Measurements from ENCODE around the gene UBE2E3. TPM values are rescaled to one million over a fixed set of nuclear protein-coding genes. Genes with fewer than 3 reads are reported as not detected.
A peak's percentile ranks its signal among the peaks of the same experiment; 100 is the strongest.

The UBE2E3 gene
- total RNA-seq, 1 donor from 2014 or later: 237 TPM

- Mint-ChIP-seq H3K4me3 (ENCODE audit: unreplicated experiment) (peak overlapping the region; percentile 98), H3K9me3 (ENCODE audit: unreplicated experiment) (no peaks in the 10 kb centered on the region), H3K36me3 (ENCODE audit: low read depth, unreplicated experiment) (peaks cover 8% of the 10 kb centered on the region), H3K4me1 (ENCODE audit: unreplicated experiment) (peaks cover 48% of the 10 kb centered on the region), H3K27me3 (ENCODE audit: unreplicated experiment) (peaks cover 12% of the 10 kb centered on the region), H3K27ac (ENCODE audit: unreplicated experiment) (peak overlapping the region; percentile 97)
- no peak for TF ChIP-seq CTCF (IDR thresholded peaks at IDR 0.05; ENCODE audit: unreplicated experiment)
- DNase-seq (ENCODE audit: low spot score): no peak
Measured at GRCh38 chr2:180980943-180981911, 822 bp downstream of the UBE2E3 start.

- TF ChIP-seq CTCF (IDR thresholded peaks at IDR 0.05; ENCODE audit: unreplicated experiment): no peak
- Mint-ChIP-seq H3K27me3 (ENCODE audit: unreplicated experiment) (peaks cover 12% of the 10 kb centered on the region), H3K9me3 (ENCODE audit: unreplicated experiment) (no peaks in the 10 kb centered on the region), H3K27ac (ENCODE audit: unreplicated experiment) (peak overlapping the region; percentile 67), H3K4me1 (ENCODE audit: unreplicated experiment) (peaks cover 56% of the 10 kb centered on the region), H3K4me3 (ENCODE audit: unreplicated experiment) (peak overlapping the region; percentile 98), H3K36me3 (ENCODE audit: low read depth, unreplicated experiment) (peaks cover 8% of the 10 kb centered on the region)
- no peak for DNase-seq (ENCODE audit: low spot score)
Measured at GRCh38 chr2:180983468-180984242, 3.2 kb downstream of the UBE2E3 start.

- peaks cover 6% of the 10 kb centered on the region for H3K27me3 Mint-ChIP-seq (ENCODE audit: unreplicated experiment)
- H3K9me3 Mint-ChIP-seq (ENCODE audit: unreplicated experiment): no peaks in the 10 kb centered on the region
- peak overlapping the region; percentile 74 for H3K27ac Mint-ChIP-seq (ENCODE audit: unreplicated experiment)
- no peak for DNase-seq (ENCODE audit: low spot score)
- peak overlapping the region; percentile 23 for H3K4me3 Mint-ChIP-seq (ENCODE audit: unreplicated experiment)
- H3K36me3 Mint-ChIP-seq (ENCODE audit: low read depth, unreplicated experiment): peaks cover 8% of the 10 kb centered on the region
- TF ChIP-seq CTCF (IDR thresholded peaks at IDR 0.05; ENCODE audit: unreplicated experiment): no peak
- peaks cover 64% of the 10 kb centered on the region for H3K4me1 Mint-ChIP-seq (ENCODE audit: unreplicated experiment)
Measured at GRCh38 chr2:180985771-180986395, 5.5 kb downstream of the UBE2E3 start.

GRCh38 chr2:180987146-180987545, 6.7 kb downstream of the UBE2E3 start:
- no peak for DNase-seq (ENCODE audit: low spot score)
- TF ChIP-seq CTCF (IDR thresholded peaks at IDR 0.05; ENCODE audit: unreplicated experiment): no peak
- Mint-ChIP-seq H3K27ac (ENCODE audit: unreplicated experiment) (no peak overlapping the region), H3K4me1 (ENCODE audit: unreplicated experiment) (peaks cover 55% of the 10 kb centered on the region), H3K27me3 (ENCODE audit: unreplicated experiment) (no peaks in the 10 kb centered on the region), H3K36me3 (ENCODE audit: low read depth, unreplicated experiment) (no peaks in the 10 kb centered on the region), H3K4me3 (ENCODE audit: unreplicated experiment) (no peak overlapping the region), H3K9me3 (ENCODE audit: unreplicated experiment) (no peaks in the 10 kb centered on the region)

All from endothelial cell (in vitro differentiated cells).